Activated CD4-positive, alpha-beta memory T cell treated with anti-CD3 and anti-CD28 coated beads for 36 hours (primary cell): Measurements from ENCODE around the gene HOXC12. TPM values are rescaled to one million over a fixed set of nuclear protein-coding genes. Genes with fewer than 3 reads are reported as not detected.
A peak's percentile ranks its signal among the peaks of the same experiment; 100 is the strongest.

Experiments used
- CTCF ChIA-PET: fragments of 350-600 bp; sonication (Branson Sonifier 250); formaldehyde crosslinking; loops from one replicate; lab custom pipeline; 2021; ENCODE audit warnings: antibody characterized with exemption, inconsistent platforms; lab: Charles Lee
- POLR2A ChIA-PET: fragments of 350-600 bp; sonication (Branson Sonifier 250); formaldehyde crosslinking; loops from one replicate; lab custom pipeline; 2021; ENCODE audit warnings: antibody characterized with exemption; lab: Charles Lee
- DNase-seq: peaks from one replicate; pipeline ENCODE4 v3.0.0-alpha.2; 2020
- H3K27ac Mint-ChIP-seq: one replicate; pipeline ENCODE4 v1.8.0; 2021; ENCODE audit warnings: mixed read lengths
- H3K27me3 Mint-ChIP-seq: one replicate; pipeline ENCODE4 v1.8.0; 2021; ENCODE audit warnings: mixed read lengths
- H3K36me3 Mint-ChIP-seq: one replicate; pipeline ENCODE4 v1.8.0; 2021; ENCODE audit warnings: mixed read lengths
- H3K4me1 Mint-ChIP-seq: one replicate; pipeline ENCODE4 v1.8.0; 2021; ENCODE audit warnings: low read depth, mixed read lengths
- H3K4me3 Mint-ChIP-seq: one replicate; pipeline ENCODE4 v1.8.0; 2021; ENCODE audit warnings: mild to moderate bottlenecking, mixed read lengths
- H3K9me3 Mint-ChIP-seq: one replicate; pipeline ENCODE4 v1.8.0; 2021; ENCODE audit warnings: mixed read lengths
- intact Hi-C: fragments of 100-400 bp; cut with micrococcal nuclease; formaldehyde crosslinking; loops from one replicate; pipeline ENCODE4 v1.15.1; 2023
- total RNA-seq, 2 experiments: library from RNA; stranded (reverse); gene quantifications; one replicate each; pipeline ENCODE4 v1.2.3, GENCODE V29; 2021

Gene HOXC12
- total RNA-seq, 2 experiments from 2014 or later, result not detected

DNA sequence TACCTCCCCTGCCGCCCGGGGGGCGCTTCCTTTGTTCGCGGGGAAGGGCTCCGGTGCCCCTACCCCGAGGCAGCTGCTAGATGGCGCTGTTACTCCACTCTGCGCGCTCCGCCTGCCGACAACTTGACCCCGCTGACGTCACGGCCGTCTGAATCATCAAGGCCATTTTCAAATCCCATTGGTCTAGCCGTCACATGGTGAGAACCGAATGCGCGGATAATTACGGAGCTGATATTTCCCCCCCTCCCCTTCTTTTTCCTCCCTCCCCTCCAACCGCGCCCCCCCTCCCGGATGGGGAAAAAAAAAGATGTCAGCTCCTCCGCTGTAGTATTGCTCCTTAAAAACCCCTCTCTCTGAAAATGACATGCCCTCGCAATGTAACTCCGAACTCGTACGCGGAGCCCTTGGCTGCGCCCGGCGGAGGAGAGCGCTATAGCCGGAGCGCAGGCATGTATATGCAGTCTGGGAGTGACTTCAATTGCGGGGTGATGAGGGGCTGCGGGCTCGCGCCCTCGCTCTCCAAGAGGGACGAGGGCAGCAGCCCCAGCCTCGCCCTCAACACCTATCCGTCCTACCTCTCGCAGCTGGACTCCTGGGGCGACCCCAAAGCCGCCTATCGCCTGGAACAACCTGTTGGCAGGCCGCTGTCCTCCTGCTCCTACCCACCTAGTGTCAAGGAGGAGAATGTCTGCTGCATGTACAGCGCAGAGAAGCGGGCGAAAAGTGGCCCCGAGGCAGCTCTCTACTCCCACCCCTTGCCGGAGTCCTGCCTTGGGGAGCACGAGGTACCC, 30.4 kb downstream of the HOXC12 start, which contains the start of gene HOXC10:
TSS of gene HOXC10 (plus strand) at position 246 of the 791 bp plus-strand sequence. CDS start at position 360, 114 bp downstream.
- Mint-ChIP-seq H3K27me3 (peaks cover 87% of the 10 kb centered on the region), H3K27ac (no peak within 1 kb of the TSS), H3K9me3 (no peaks in the 10 kb centered on the region), H3K4me1 (peaks cover 25% of the 10 kb centered on the region), H3K4me3 (peak within 1 kb of the TSS; percentile 52), H3K36me3 (no peaks in the 10 kb centered on the region)
- ChIA-PET POLR2A (interaction anchor here (0.5 to 1.2 kb wide), 2 partner anchors 8 to 115 kb away, joined by 3 read pairs; no protein-coding TSS in a partner anchor), CTCF (interaction anchor here (0.6 to 5.8 kb wide), 26 partner anchors 8 to 1732 kb away, joined by 3 to 46 read pairs (median 4); partner anchors contain the start of genes HOXC5, HOXC8 and SMUG1)
- intact Hi-C loops, result loop anchor here (1.0 to 5.0 kb wide), 3 partner anchors 10 to 33 kb away; partner anchors contain the start of gene HOXC12
- DNase-seq, result peak; percentile 92

DNA sequence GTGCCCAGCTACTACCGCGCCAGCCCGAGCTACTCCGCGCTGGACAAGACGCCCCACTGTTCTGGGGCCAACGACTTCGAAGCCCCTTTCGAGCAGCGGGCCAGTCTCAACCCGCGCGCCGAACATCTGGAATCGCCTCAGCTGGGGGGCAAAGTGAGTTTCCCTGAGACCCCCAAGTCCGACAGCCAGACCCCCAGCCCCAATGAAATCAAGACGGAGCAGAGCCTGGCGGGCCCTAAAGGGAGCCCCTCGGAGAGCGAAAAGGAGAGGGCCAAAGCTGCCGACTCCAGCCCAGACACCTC, 30.9 kb downstream of the HOXC12 start:
- ChIA-PET POLR2A (no interaction called here), CTCF (interaction anchor here (0.8 to 5.8 kb wide), 16 partner anchors 10 to 414 kb away, joined by 3 to 46 read pairs (median 6); partner anchors contain the start of genes HOXC5 and SMUG1)
- Mint-ChIP-seq H3K27ac (no peak overlapping the region), H3K36me3 (no peaks in the 10 kb centered on the region), H3K9me3 (no peaks in the 10 kb centered on the region), H3K4me3 (no peak overlapping the region), H3K27me3 (peaks cover 87% of the 10 kb centered on the region), H3K4me1 (peaks cover 30% of the 10 kb centered on the region)
- no peak for DNase-seq
- intact Hi-C loops, result loop anchor here (1.0 to 5.0 kb wide), 2 partner anchors 10 to 33 kb away; partner anchors contain the start of gene HOXC12

DNA sequence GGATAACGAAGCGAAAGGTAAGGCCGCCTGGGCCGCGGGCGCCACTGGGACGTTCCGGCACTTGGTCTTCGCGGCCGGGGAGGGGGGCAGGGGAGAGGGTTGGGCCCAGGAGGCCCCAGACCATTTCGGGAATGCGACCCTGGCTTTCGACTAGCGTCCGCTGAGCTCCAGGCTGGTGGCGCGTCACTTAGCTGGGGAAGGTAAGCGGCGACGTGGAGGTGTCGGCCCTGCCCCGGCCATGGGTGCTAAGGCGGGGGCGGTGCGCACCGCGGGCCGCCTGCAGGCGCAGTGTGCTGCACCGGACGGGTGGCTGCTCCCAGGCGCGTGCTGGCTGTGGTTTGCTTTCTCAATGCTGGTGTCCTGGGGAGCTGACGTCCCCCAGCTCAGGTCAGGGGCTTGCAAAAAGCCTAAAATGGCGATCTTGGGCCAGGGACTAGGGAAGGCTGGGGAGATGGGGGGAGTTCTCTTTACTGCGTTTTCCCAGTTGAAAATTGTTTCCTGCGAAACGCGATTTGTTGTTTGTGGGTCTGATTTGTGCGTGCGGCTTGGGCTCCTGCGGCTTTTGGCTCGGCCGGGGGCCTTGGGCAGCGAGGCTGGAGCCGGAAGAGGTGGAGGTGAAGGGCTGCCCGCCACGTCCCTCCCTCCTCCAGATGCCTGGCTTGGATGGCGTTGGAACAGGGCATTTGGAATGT, 31.4 kb downstream of the HOXC12 start:
- Mint-ChIP-seq H3K4me1 (peaks cover 30% of the 10 kb centered on the region), H3K27ac (no peak overlapping the region), H3K9me3 (no peaks in the 10 kb centered on the region), H3K27me3 (peaks cover 87% of the 10 kb centered on the region), H3K36me3 (no peaks in the 10 kb centered on the region), H3K4me3 (no peak overlapping the region)
- ChIA-PET POLR2A (interaction anchor here (0.6 kb wide), 1 partner anchor 234 kb away, joined by 3 read pairs; no protein-coding TSS in a partner anchor), CTCF (interaction anchor here (0.8 to 5.8 kb wide), 16 partner anchors 10 to 413 kb away, joined by 3 to 46 read pairs (median 7); partner anchors contain the start of genes HOXC5 and SMUG1)
- intact Hi-C loops, result loop anchor here (1.0 to 5.0 kb wide), 2 partner anchors 9 to 34 kb away; partner anchors contain the start of gene HOXC12
- no peak for DNase-seq

DNA sequence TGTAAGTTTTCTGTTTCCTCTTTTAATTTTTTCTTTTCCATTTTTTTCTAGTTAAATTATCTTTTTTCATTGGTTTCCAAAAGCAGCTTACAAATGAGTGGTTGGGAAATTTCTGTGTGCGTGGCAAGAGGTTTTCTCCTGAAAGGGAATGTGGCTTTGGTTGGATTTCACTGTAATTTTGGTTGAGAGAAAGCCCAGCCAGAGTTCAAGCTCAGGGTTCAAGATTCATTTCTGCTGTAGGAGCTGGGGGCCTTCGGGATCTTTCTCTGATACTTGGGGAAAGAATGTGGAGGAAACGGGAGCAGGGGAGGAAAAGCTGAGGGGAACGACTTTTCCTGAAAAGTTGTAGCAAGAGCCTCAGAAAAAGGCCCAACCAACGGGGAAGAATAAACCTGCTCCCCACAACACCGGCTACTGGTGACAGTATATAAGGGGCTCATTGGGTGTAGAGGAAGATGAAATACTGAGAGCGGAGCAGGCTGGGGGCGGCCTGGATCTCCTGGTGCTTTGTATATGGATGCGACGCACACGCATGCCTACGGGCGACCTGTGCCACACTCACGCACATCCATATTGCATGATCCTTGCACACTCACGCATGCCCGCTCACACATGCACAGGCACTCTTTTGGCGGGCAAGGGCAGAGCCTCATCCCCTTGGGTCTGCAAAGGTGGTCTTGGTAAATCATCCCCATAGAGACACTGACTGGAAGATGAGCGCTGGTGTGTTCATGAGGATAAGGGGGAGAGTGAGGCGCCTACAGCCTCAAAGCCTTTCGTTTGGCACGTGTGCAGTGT, 32.2 kb downstream of the HOXC12 start:
- H3K27ac Mint-ChIP-seq, result no peak overlapping the region
- intact Hi-C loops, result loop anchor here (5.0 kb wide), 1 partner anchor 35 kb away; the partner anchor contains the start of gene HOXC12
- peaks cover 87% of the 10 kb centered on the region for H3K27me3 Mint-ChIP-seq
- no peak overlapping the region for H3K4me3 Mint-ChIP-seq
- H3K9me3 Mint-ChIP-seq, result no peaks in the 10 kb centered on the region
- CTCF ChIA-PET, result interaction anchor here (0.8 to 5.8 kb wide), 10 partner anchors 9 to 240 kb away, joined by 3 to 46 read pairs (median 14); partner anchors contain the start of gene SMUG1
- POLR2A ChIA-PET, result no interaction called here
- no peak for DNase-seq
- H3K4me1 Mint-ChIP-seq, result peaks cover 30% of the 10 kb centered on the region
- no peaks in the 10 kb centered on the region for H3K36me3 Mint-ChIP-seq

DNA sequence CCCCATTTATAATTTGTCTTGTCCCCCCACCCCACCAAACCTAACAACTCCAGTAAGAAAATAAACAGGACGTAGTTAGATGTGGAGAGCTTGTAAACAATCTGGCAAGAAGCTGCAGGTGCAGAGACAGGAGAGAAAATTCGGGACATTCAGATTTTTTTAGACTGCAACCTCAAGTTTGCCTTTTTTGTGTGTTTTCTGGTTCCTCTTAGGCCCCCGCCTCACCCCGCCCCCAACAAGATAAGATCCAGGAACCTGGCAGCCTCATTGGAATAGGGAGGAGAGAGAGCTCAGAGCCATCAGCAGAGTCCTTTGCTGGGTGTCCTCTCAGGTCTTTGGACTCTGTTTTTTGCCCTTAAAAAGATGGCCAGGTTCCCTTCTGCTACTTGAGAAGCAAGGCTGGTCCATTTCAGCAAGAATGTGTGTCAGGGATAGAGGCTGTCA, 33.1 kb downstream of the HOXC12 start:
- ChIA-PET CTCF (interaction anchor here (0.6 to 5.8 kb wide), 15 partner anchors 11 to 241 kb away, joined by 3 to 46 read pairs (median 4); partner anchors contain the start of gene HOXC8), POLR2A (no interaction called here)
- intact Hi-C loops, result loop anchor here (2.0 to 5.0 kb wide), 2 partner anchors 13 to 36 kb away; partner anchors contain the start of genes HOTAIR and HOXC12
- Mint-ChIP-seq H3K27me3 (peaks cover 88% of the 10 kb centered on the region), H3K9me3 (no peaks in the 10 kb centered on the region), H3K4me3 (no peak overlapping the region), H3K36me3 (no peaks in the 10 kb centered on the region), H3K27ac (no peak overlapping the region), H3K4me1 (peaks cover 30% of the 10 kb centered on the region)
- no peak for DNase-seq

DNA sequence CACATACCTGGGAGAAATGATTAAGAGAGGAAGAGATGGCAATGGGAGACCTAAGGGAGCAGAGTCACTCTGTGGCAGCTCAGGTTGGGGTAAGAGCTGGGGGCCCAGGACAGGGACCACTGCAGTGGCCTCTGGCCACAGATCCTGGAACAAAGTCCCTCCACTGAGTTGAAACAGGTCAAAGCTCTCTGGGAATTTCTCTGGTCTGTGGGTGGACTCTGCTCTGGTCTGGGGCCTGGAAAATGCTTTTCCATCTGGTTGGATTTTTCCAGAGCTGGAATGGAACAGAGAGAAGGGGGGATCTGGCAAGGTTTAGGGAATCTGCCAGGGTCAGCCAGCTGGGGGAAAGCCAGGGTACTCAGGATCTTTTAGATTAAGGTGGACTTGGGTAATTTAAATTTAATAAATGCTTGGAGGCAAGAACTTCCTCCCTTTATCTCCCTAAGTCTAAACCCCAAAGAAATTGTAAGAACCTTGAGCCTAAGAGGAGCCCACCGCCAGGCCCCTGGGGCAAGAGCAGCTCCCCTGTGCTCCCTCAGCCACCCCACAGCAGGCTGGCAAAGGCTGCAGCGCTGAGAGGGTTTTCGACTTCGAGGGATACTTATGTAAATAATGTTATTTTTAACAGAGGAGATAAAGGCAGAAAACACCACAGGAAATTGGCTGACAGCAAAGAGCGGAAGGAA, 34.0 kb downstream of the HOXC12 start:
- Mint-ChIP-seq H3K27me3 (peaks cover 88% of the 10 kb centered on the region), H3K4me1 (peaks cover 33% of the 10 kb centered on the region)
- intact Hi-C loops, result loop anchor here (2.0 to 5.0 kb wide), 2 partner anchors 14 to 36 kb away; partner anchors contain the start of genes HOTAIR and HOXC12

DNA sequence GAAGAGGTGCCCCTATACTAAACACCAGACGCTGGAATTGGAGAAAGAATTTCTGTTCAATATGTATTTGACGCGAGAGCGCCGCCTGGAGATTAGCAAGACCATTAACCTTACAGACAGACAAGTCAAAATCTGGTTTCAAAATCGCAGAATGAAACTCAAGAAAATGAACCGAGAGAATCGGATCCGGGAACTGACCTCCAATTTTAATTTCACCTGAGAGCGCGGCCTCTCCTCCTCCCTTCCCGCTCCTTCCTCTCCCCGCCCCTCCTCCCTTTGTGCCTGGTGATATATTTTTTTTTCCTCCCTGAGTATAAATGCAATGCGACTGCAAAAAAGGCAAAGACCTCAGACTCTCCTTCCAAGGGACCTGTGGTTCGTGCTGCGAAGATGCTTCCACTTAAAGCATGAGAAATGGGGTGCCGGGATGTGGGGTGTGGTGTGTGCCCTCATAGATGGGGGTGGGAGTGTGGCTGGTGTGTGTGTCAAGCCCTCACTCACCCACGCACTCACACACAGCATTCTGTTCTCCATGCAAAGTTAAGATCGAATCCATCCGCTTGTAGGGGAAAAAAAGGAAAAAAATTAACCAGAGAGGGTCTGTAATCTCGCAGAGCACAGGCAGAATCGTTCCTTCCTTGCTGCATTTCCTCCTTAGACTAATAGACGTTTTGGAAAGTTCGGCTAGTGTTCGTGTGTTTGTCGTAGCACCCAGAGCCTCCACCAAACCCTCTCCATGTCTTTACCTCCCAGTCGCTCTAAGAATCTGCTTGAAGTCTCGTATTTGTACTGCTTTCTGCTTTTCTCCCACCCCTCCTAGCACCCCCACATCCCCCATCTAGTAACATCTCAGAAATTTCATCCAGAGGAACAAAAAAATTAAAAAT, 34.8 kb downstream of the HOXC12 start:
- peaks cover 39% of the 10 kb centered on the region for H3K4me1 Mint-ChIP-seq
- POLR2A ChIA-PET, result no interaction called here
- H3K27me3 Mint-ChIP-seq, result peaks cover 89% of the 10 kb centered on the region
- intact Hi-C loops, result loop anchor here (2.0 to 5.0 kb wide), 3 partner anchors 15 to 63 kb away; partner anchors contain the start of genes HOTAIR, HOXC12 and HOXC4
- CTCF ChIA-PET, result interaction anchor here (2.5 to 5.8 kb wide), 4 partner anchors 17 to 243 kb away, joined by 6 to 46 read pairs (median 12); no protein-coding TSS in a partner anchor
- DNase-seq, result peak; percentile 53
- H3K9me3 Mint-ChIP-seq, result no peaks in the 10 kb centered on the region
- H3K27ac Mint-ChIP-seq, result no peak overlapping the region
- peaks cover 2% of the 10 kb centered on the region for H3K36me3 Mint-ChIP-seq
- H3K4me3 Mint-ChIP-seq, result no peak overlapping the region

More for the DNA sequence above, 34.0 kb downstream of the HOXC12 start:
- ChIA-PET CTCF (interaction anchor here (0.6 to 5.8 kb wide), 11 partner anchors 8 to 242 kb away, joined by 3 to 46 read pairs (median 4); partner anchors contain the start of gene HOXC8), POLR2A (no interaction called here)
- Mint-ChIP-seq H3K36me3 (no peaks in the 10 kb centered on the region), H3K9me3 (no peaks in the 10 kb centered on the region), H3K4me3 (no peak overlapping the region), H3K27ac (no peak overlapping the region)
- DNase-seq, result no peak

DNA sequence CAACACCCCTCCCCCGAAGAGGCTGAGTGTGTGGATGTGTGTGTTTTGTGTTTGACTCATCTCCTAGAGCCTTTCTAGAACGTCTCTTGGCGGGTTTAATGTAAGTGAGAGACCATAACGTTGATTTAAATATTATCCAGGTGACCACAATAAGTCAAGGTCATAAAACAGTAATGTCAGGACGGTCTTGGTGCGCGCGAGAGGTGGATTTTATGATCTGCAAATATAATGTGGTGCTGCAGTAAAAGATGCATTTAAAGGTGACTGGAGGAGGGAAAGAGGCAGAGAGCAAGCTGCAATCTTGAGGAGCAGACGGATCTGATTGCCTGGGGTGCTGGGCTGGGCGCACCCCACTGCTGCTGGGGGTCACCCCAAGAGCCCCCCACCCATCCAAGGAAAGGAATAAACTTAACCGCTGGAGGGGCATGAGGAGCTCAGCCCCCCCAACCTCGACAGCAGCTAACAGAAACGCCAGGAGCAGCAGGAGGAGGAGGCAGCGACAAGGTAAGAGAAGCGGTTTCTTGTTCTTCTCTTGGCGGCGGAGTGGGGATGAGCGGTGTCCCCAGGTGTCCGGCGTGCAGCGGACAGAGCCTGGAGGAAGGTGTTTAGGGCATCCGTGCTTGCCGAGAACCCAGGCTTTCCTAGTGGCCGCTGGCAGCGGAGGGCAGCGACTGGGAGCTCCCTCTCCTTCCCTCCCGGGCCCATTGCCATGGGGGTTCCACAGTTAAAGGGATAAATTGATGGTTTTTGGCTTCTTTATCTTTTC, 35.8 kb downstream of the HOXC12 start:
- intact Hi-C loops, result loop anchor here (5.0 kb wide), 1 partner anchor 62 kb away; the partner anchor contains the start of gene HOXC4
- POLR2A ChIA-PET, result interaction anchor here (0.6 kb wide), 1 partner anchor 43 kb away, joined by 4 read pairs; no protein-coding TSS in a partner anchor

DNA sequence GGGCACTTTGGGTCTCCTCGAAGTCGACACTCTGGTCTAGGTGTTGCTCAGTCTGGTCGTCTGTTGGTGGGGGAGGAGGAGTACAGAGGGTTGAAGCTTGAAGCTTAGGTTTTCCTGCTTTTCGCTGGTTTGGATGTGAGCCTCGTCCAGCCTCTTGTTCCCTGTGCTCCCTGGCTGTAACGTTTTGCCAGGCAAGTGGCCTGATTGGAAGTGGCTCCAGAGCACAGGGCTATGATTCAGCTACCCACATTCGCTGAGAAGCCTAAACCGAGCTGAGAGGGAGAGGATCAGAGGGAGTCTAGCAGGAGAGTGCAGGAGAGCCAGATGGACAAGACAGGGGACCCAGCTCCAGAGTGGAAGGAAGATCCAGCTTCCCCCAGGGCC, 36.4 kb downstream of the HOXC12 start:
- no peak for DNase-seq
- Mint-ChIP-seq H3K27ac (no peak overlapping the region), H3K4me3 (no peak overlapping the region), H3K4me1 (peaks cover 42% of the 10 kb centered on the region), H3K9me3 (no peaks in the 10 kb centered on the region), H3K36me3 (peaks cover 2% of the 10 kb centered on the region), H3K27me3 (peaks cover 90% of the 10 kb centered on the region)
- CTCF ChIA-PET, result interaction anchor here (0.8 to 3.0 kb wide), 8 partner anchors 15 to 402 kb away, joined by 3 to 14 read pairs (median 4); no protein-coding TSS in a partner anchor
- POLR2A ChIA-PET, result no interaction called here
- intact Hi-C loops, result loop anchor here (5.0 kb wide), 1 partner anchor 61 kb away; the partner anchor contains the start of gene HOXC4

More for the DNA sequence above, 35.8 kb downstream of the HOXC12 start:
- peaks cover 40% of the 10 kb centered on the region for H3K4me1 Mint-ChIP-seq
- CTCF ChIA-PET, result interaction anchor here (0.8 to 3.0 kb wide), 8 partner anchors 16 to 403 kb away, joined by 3 to 14 read pairs (median 4); no protein-coding TSS in a partner anchor
- no peak overlapping the region for H3K4me3 Mint-ChIP-seq
- H3K36me3 Mint-ChIP-seq, result peaks cover 2% of the 10 kb centered on the region
- DNase-seq, result no peak
- H3K27ac Mint-ChIP-seq, result no peak overlapping the region
- H3K9me3 Mint-ChIP-seq, result no peaks in the 10 kb centered on the region
- peaks cover 89% of the 10 kb centered on the region for H3K27me3 Mint-ChIP-seq
